Neural progenitor cell (in vitro differentiated cells): ENCODE measurements around the gene BZW1. TPM values are rescaled to one million over a fixed set of nuclear protein-coding genes. Genes with fewer than 3 reads are reported as not detected.
A peak's percentile ranks its signal among the peaks of the same experiment; 100 is the strongest.

Source experiments
- DNase-seq: peaks from one replicate; pipeline ENCODE4 v3.0.0-alpha.2; 2016; ENCODE audit warnings: low spot score
- H2AFZ ChIP-seq: fragments of 200-600 bp; sonication (generic); replicated peaks from 2 replicates; pipeline ENCODE4 v1.6.1; 2016; ENCODE audit warnings: antibody characterized with exemption
- H3F3A ChIP-seq: fragments of 200-600 bp; sonication (generic); 2 replicates; pipeline ENCODE4 v1.6.1; 2016; ENCODE audit warnings: antibody characterized with exemption, low read depth
- H3K27ac ChIP-seq: fragments of 200-600 bp; sonication (generic); 2 replicates; pipeline ENCODE4 v1.5.1; 2016; ENCODE audit warnings: mild to moderate bottlenecking
- H3K27me3 ChIP-seq: fragments of 200-600 bp; sonication (generic); 2 replicates; pipeline ENCODE4 v1.6.1; 2016; ENCODE audit warnings: mild to moderate bottlenecking, moderate library complexity
- H3K36me3 ChIP-seq: fragments of 200-600 bp; sonication (generic); 2 replicates; pipeline ENCODE4 v1.5.1; 2016
- H3K4me1 ChIP-seq: fragments of 200-600 bp; sonication (generic); 2 replicates; pipeline ENCODE4 v1.6.1; 2016; ENCODE audit warnings: mixed run types
- H3K4me2 ChIP-seq: fragments of 200-600 bp; sonication (generic); 2 replicates; pipeline ENCODE4 v1.6.1; 2016
- H3K4me3 ChIP-seq: fragments of 200-600 bp; sonication (generic); 2 replicates; pipeline ENCODE4 v1.5.1; 2016
- H3K79me2 ChIP-seq: fragments of 200-600 bp; sonication (generic); 2 replicates; pipeline ENCODE4 v1.6.1; 2016; ENCODE audit warnings: low read depth
- H3K9ac ChIP-seq: fragments of 200-600 bp; sonication (generic); 2 replicates; pipeline ENCODE4 v1.6.1; 2016
- H3K9me3 ChIP-seq: fragments of 200-600 bp; sonication (generic); 2 replicates; pipeline ENCODE4 v1.5.1; 2016; ENCODE audit warnings: low read depth
- H4K20me1 ChIP-seq: fragments of 200-600 bp; sonication (generic); 2 replicates; pipeline ENCODE4 v1.6.1; 2016; ENCODE audit warnings: low read depth
- H3K27ac Mint-ChIP-seq: 3 replicates; pipeline ENCODE4 v1.8.0; 2021; ENCODE audit warnings: mixed read lengths
- H3K27me3 Mint-ChIP-seq: 2 replicates; pipeline ENCODE4 v1.8.0; 2022; ENCODE audit warnings: low read depth, mild to moderate bottlenecking, inconsistent platforms, moderate library complexity, mixed read lengths; ENCODE audit not compliant: insufficient read depth
- H3K36me3 Mint-ChIP-seq: 3 replicates; pipeline ENCODE4 v1.8.0; 2021; ENCODE audit warnings: mixed read lengths
- H3K4me1 Mint-ChIP-seq: 3 replicates; pipeline ENCODE4 v1.8.0; 2021; ENCODE audit warnings: mixed read lengths
- H3K4me3 Mint-ChIP-seq: 3 replicates; pipeline ENCODE4 v1.8.0; 2021; ENCODE audit warnings: mild to moderate bottlenecking, moderate library complexity, mixed read lengths
- H3K9me3 Mint-ChIP-seq: 3 replicates; pipeline ENCODE4 v1.8.0; 2020; ENCODE audit warnings: mixed read lengths
- EZH2 ChIP-seq: fragments of 200-600 bp; sonication (generic); IDR thresholded peaks from 2 replicates; pipeline ENCODE4 v1.6.1; 2017; ENCODE audit warnings: antibody characterized with exemption, mild to moderate bottlenecking, moderate library complexity
- EZH2phosphoT487 ChIP-seq: fragments of 200-600 bp; sonication (generic); IDR thresholded peaks from 2 replicates; pipeline ENCODE4 v1.6.1; 2017; ENCODE audit warnings: antibody characterized with exemption
- total RNA-seq: library from RNA; depleted of rRNA; stranded (reverse); fragments of >200 nt; gene quantifications from 2 replicates; pipeline ENCODE4 v1.2.3, GENCODE V29; 2015; ENCODE audit warnings: low replicate concordance
- TF ChIP-seq, protein P1 (sequence below): fragments of 200-600 bp; sonication (generic); IDR thresholded peaks from 2 replicates; pipeline ENCODE4 v1.5.1; 2017; ENCODE audit warnings: antibody characterized with exemption, mild to moderate bottlenecking

The BZW1 gene
- total RNA-seq, 1 donor from 2014 or later = 421 TPM

DNA sequence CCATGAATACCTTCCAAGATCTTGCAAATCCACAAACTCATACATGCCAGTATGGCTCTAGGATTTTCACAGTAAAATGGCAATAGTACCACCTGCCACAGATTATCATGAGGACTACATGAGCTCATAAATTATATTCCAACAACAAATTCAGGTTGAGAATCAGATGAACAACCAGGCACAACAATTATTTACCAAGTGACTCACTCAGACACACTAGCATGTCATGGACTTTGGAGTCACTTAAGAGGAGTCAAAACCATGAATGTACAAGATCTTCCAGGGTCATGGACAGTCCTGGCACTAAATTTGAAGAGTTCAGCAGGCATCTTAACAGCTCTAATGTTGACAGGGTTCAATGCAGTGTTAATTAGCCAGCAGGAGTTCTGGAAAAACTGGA, 34.4 kb upstream of the BZW1 start:
- no peak for DNase-seq
- Histone ChIP-seq H3K36me3 (no peaks in the 10 kb centered on the region), H3K27ac (no peak overlapping the region), H3K27me3 (no peaks in the 10 kb centered on the region), H3K9me3 (no peaks in the 10 kb centered on the region), H3F3A (peaks cover 12% of the 10 kb centered on the region), H3K9ac (no peak overlapping the region), H2AFZ (no peak overlapping the region), H3K4me1 (peaks cover 13% of the 10 kb centered on the region), H3K79me2 (no peaks in the 10 kb centered on the region), H4K20me1 (no peaks in the 10 kb centered on the region), H3K4me2 (no peak overlapping the region), H3K4me3 (no peak overlapping the region)
- H3K9me3 Mint-ChIP-seq = peaks cover 6% of the 10 kb centered on the region
- TF ChIP-seq EZH2 (no peak), EZH2phosphoT487 (no peak)
- TF ChIP-seq, protein P1, sequence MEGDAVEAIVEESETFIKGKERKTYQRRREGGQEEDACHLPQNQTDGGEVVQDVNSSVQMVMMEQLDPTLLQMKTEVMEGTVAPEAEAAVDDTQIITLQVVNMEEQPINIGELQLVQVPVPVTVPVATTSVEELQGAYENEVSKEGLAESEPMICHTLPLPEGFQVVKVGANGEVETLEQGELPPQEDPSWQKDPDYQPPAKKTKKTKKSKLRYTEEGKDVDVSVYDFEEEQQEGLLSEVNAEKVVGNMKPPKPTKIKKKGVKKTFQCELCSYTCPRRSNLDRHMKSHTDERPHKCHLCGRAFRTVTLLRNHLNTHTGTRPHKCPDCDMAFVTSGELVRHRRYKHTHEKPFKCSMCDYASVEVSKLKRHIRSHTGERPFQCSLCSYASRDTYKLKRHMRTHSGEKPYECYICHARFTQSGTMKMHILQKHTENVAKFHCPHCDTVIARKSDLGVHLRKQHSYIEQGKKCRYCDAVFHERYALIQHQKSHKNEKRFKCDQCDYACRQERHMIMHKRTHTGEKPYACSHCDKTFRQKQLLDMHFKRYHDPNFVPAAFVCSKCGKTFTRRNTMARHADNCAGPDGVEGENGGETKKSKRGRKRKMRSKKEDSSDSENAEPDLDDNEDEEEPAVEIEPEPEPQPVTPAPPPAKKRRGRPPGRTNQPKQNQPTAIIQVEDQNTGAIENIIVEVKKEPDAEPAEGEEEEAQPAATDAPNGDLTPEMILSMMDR = no peak
- H3K36me3 Mint-ChIP-seq = no peaks in the 10 kb centered on the region
- H3K4me3 Mint-ChIP-seq = no peak overlapping the region
- no peaks in the 10 kb centered on the region for H3K4me1 Mint-ChIP-seq
- H3K27ac Mint-ChIP-seq = no peak overlapping the region
- no peaks in the 10 kb centered on the region for H3K27me3 Mint-ChIP-seq

DNA sequence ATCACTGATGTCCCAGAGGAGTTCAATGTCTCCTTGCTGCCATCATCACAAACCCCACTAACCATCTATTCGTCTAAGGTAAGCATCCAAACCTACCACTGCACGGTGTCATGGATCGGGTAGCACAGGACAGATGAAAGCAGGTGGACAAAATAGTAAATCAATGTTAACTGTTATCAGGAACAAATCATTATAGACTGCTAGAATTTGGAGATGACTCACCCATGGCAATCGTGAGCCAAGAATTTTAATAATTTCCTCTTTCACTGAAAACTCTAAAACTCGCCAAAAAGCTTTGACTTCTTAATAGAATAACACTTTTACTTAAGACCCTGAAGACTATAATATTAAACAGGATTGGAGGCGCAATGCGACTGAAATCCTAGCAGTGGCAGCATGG, 33.7 kb upstream of the BZW1 start:
- Mint-ChIP-seq H3K4me3 (no peak overlapping the region), H3K36me3 (no peaks in the 10 kb centered on the region), H3K9me3 (no peaks in the 10 kb centered on the region), H3K27me3 (no peaks in the 10 kb centered on the region), H3K4me1 (no peaks in the 10 kb centered on the region), H3K27ac (no peak overlapping the region)
- Histone ChIP-seq H3K36me3 (no peaks in the 10 kb centered on the region), H3F3A (peaks cover 12% of the 10 kb centered on the region), H2AFZ (no peak overlapping the region), H3K4me1 (peaks cover 13% of the 10 kb centered on the region), H3K4me2 (no peak overlapping the region), H3K4me3 (no peak overlapping the region), H3K9ac (no peak overlapping the region), H4K20me1 (no peaks in the 10 kb centered on the region), H3K27me3 (no peaks in the 10 kb centered on the region), H3K79me2 (no peaks in the 10 kb centered on the region), H3K9me3 (no peaks in the 10 kb centered on the region), H3K27ac (no peak overlapping the region)
- no peak for DNase-seq
- TF ChIP-seq, protein P1 = no peak

DNA sequence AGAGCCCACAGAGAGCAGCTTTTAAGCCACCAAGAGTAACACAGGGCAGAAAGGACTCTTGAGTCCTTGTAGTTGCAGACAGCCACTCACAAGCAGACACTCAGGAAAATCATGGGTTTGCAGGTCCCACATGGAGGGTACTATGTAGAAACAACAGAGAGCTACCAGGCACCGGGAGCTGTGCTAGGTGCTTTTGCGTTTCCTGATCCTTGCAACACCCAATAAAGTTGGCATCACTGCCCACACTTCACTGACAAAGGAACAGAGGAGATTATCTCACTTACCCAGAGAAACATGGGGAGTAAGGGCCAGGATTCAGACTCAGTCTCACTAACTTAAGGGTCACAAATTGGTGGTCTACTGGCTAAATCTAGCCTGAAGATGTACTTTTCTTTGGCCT, 32.5 kb upstream of the BZW1 start:
- Histone ChIP-seq H3F3A (peaks cover 12% of the 10 kb centered on the region), H4K20me1 (no peaks in the 10 kb centered on the region), H3K9me3 (no peaks in the 10 kb centered on the region), H3K36me3 (no peaks in the 10 kb centered on the region), H3K4me2 (no peak overlapping the region), H3K79me2 (no peaks in the 10 kb centered on the region), H2AFZ (peak overlapping the region; percentile 22), H3K27me3 (no peaks in the 10 kb centered on the region), H3K27ac (no peak overlapping the region), H3K4me1 (peaks cover 13% of the 10 kb centered on the region), H3K4me3 (no peak overlapping the region), H3K9ac (no peak overlapping the region)
- H3K36me3 Mint-ChIP-seq = no peaks in the 10 kb centered on the region
- peaks cover 2% of the 10 kb centered on the region for H3K27me3 Mint-ChIP-seq
- no peak overlapping the region for H3K4me3 Mint-ChIP-seq
- TF ChIP-seq EZH2phosphoT487 = no peak
- no peak for TF ChIP-seq EZH2
- TF ChIP-seq, protein P1 = no peak
- no peak for DNase-seq
- no peaks in the 10 kb centered on the region for H3K9me3 Mint-ChIP-seq
- peaks cover 2% of the 10 kb centered on the region for H3K4me1 Mint-ChIP-seq
- H3K27ac Mint-ChIP-seq = no peak overlapping the region

DNA sequence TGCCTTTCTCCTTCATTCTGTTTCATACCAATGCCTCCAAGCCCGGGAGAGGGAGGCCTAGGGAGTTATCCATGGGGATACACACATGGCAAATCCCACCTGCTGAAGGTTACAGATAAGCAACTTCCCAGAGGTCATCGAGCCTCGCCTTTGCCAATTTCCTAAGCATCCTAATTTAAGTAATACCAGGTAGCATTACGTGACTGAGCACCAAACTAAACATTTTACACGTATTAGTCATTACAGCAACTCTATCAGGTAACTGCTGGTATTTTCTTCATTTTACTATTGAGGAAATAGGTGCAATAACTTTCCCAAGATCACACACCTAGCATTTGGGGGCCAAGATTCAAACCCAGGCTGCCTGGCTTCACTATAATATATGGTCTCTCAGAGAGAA, 30.1 kb upstream of the BZW1 start:
- TF ChIP-seq EZH2 = no peak
- TF ChIP-seq EZH2phosphoT487 = no peak
- TF ChIP-seq, protein P1 = no peak
- no peaks in the 10 kb centered on the region for H3F3A ChIP-seq
- no peak overlapping the region for H3K4me3 ChIP-seq
- no peak overlapping the region for H2AFZ ChIP-seq
- no peaks in the 10 kb centered on the region for H3K27me3 ChIP-seq
- H3K4me1 ChIP-seq = no peaks in the 10 kb centered on the region
- no peaks in the 10 kb centered on the region for H3K79me2 ChIP-seq
- no peak overlapping the region for H3K4me2 ChIP-seq
- no peaks in the 10 kb centered on the region for H4K20me1 ChIP-seq
- DNase-seq = no peak
- no peaks in the 10 kb centered on the region for H3K36me3 ChIP-seq
- no peaks in the 10 kb centered on the region for H3K9me3 Mint-ChIP-seq
- H3K27me3 Mint-ChIP-seq = peaks cover 2% of the 10 kb centered on the region
- H3K9me3 ChIP-seq = no peaks in the 10 kb centered on the region
- no peak overlapping the region for H3K27ac ChIP-seq
- H3K4me1 Mint-ChIP-seq = peaks cover 7% of the 10 kb centered on the region
- no peak overlapping the region for H3K9ac ChIP-seq
- no peak overlapping the region for H3K4me3 Mint-ChIP-seq
- no peaks in the 10 kb centered on the region for H3K36me3 Mint-ChIP-seq
- no peak overlapping the region for H3K27ac Mint-ChIP-seq
